Measurements from ENCODE around the gene IGFBP2.
"Not testable (repeated sequence)": the region's sequence is repeated elsewhere in the genome, so short reads cannot be mapped to it uniquely, and the experiment has no call there.

Gene IGFBP2, protein sequence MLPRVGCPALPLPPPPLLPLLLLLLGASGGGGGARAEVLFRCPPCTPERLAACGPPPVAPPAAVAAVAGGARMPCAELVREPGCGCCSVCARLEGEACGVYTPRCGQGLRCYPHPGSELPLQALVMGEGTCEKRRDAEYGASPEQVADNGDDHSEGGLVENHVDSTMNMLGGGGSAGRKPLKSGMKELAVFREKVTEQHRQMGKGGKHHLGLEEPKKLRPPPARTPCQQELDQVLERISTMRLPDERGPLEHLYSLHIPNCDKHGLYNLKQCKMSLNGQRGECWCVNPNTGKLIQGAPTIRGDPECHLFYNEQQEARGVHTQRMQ

GRCh38 chr2:216632952-216633615 is at the start of gene IGFBP2:
Gene IGFBP2, plus strand, starts transcription at chr2:216633420. Its CDS starts 104 bp downstream, at chr2:216633524.
- DNase-seq (ENCODE audit: low read depth) = peak; percentile 15

GRCh38 chr2:216583606-216584005 is 49.6 kb upstream of the IGFBP2 start:
- DNase-seq (ENCODE audit: low read depth) = no peak

DNA sequence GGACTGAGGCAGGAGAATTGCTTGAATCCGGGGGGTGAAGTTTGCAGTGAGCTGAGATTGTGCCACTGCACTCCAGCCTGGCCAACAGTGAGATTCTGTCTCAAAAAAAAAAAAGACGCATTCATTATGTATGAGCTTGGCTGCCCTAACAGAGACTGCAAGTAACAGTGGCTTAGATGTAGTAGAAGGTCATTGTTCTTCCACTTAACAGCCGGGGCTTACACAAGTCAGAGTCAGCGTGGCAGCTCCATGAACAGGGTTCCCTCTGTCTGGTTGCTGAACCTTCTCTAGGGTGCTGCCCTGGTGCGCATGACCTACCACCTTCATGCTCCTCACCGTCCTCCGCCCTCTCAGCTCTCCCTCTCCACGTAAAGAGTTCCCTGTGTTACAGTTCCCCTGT is 49.1 kb upstream of the IGFBP2 start:
- DNase-seq (ENCODE audit: low read depth) = no peak

DNA sequence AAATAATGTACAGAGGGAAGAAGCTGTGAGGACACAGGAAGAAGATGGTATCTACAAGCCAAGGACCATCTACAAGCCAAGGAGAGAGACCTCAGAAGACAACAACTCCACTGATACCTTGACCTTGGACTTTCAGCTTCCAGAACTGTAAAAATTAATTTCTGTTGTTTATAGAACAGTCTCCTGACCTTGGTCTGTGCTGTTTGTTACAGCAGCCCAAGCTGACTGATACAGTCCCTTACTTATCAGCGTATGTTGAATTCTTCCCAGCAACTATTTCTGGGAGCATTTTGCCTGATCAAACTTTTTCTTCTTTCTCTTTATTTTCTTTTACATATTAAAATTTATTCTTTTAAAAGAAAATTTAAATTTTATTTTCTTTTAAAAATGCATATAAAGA is 47.8 kb upstream of the IGFBP2 start:
- DNase-seq (ENCODE audit: low read depth) = no peak

GRCh38 chr2:216588861-216589710 is 44.1 kb upstream of the IGFBP2 start:
- no peak for DNase-seq (ENCODE audit: low read depth)

- DNase-seq (ENCODE audit: low read depth) = no peak
These were observed 43.4 kb upstream of the IGFBP2 start for GRCh38 chr2:216589791-216590190.

DNA sequence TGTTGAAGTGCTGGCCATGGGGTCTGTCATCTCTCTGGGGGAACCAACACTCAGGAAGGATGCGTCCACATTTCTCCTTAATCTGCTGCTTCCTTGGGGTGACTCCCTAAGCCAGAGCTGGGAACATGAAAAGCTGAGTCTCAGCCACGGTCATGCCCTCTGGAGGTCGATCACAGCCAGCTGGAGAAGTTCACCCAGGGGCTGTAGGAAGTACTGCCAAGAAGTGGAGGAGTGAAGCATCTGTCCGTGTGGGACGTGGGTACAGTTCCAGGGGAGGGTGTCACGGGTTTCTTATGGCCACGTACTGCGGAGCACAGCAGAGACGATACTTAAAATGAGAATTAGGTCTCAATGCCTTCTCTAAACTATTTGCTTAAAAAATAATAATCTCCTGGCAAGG is 42.4 kb upstream of the IGFBP2 start:
- no peak for DNase-seq (ENCODE audit: low read depth)

- no peak for DNase-seq (ENCODE audit: low read depth)
These were observed 41.7 kb upstream of the IGFBP2 start for GRCh38 chr2:216591480-216591879.

DNA sequence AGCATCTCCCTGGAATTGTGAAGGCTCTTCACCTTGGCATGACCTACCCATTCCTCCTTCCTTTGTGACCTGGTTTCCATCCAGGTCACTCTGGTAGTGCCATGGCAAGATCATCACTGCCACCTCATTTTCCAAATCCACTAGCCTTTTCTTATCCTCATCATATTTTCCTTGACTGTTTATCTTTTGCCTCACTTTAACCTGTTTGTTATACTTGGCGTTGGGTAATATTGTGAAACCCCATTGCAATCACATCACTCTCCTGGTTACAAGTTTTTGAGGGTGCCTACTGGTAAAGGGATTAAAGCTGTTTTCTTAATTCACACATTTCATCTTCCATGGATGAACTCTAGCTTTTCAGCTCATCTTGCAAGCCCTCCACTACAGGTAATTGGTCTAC is 39.1 kb upstream of the IGFBP2 start:
- DNase-seq (ENCODE audit: low read depth) = no peak

GRCh38 chr2:216596236-216596979 is 36.8 kb upstream of the IGFBP2 start:
- no peak for DNase-seq (ENCODE audit: low read depth)

DNA sequence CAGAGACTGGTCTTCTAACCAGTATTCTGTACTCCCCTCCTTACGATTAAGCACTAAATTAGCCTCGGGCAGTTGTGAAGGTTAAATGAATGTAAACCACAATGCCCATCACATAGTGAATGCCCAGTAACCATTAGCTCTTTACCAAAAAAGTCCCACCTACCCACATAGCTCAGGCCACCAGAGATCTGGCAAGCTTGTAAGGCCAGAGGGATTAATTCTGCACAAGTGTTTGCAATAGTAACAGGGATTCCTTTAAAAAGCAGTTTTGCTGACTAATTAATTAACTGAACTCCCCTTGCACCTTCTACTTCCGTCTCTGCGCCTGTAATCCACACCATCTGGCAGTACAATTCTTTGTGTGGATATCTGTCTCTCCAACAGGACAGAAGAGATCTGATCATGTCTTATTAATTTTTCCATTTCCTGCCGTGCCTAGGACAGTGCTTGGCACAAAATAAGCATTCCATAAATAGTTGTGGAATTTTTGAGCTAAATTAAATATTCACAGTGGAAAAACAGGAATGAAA is 36.2 kb upstream of the IGFBP2 start:
- DNase-seq (ENCODE audit: low read depth) = no peak

GRCh38 chr2:216597825-216598224 is 35.4 kb upstream of the IGFBP2 start:
- not testable (repeated sequence) for DNase-seq (ENCODE audit: low read depth)

GRCh38 chr2:216601632-216602409 is 31.4 kb upstream of the IGFBP2 start:
- no peak for DNase-seq (ENCODE audit: low read depth)

- no peak for DNase-seq (ENCODE audit: low read depth)
These were observed 30.0 kb upstream of the IGFBP2 start for GRCh38 chr2:216603010-216603883.

DNA sequence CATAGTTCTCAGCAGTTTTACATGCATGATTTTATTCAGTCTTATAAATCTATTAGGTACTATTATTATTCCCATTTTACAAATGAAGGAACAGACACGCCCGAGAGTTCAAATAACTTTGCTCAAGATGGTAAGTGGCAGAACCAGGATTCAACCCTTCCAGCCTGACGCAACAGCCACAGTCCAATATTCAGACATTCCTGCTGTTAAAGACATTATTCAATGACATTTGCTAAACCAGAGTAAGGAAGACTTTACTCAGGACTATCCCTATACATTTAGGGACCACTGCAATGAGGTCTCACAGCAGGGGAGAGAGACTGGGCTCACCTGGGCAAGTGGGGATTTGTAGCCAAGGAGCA is 29.4 kb upstream of the IGFBP2 start:
- DNase-seq (ENCODE audit: low read depth) = no peak

GRCh38 chr2:216604458-216604857 is 28.8 kb upstream of the IGFBP2 start:
- no peak for DNase-seq (ENCODE audit: low read depth)

DNA sequence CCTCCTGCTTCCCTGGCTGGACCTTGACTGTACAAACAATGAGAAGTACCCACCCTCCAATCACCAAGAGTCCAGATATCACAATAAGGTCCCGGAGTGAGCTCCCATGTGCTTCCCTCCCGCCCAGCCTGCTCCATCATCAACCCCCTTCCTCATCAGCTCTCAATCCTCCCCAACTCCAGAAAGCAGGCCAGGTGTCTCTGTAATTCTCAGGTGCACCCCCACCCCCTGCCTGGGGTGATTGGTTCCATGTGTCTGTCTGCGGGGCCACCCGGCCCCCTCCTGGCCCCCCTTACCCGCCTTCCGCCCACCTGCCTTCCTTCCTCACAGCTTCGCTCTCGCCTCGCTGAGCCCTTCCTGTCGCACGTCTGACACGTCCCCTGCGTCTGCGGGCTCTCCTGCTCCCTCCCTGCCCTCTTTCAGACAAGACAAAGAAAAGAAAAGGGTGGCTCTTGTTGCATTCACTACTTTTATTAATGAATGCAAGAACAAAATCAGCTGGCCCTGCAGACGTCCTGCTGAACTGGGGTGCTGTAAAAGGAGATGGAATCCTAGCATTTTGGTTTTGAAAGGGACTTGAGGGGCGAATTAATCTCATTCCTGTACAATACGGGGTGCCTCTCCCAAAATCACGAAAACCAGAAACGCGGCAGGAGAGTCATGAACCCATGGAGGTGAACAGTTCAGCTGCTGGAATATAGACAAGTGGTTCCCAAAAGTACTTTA is 26.5 kb upstream of the IGFBP2 start:
- DNase-seq (ENCODE audit: low read depth) = no peak

GRCh38 chr2:216607277-216607560 is 26.0 kb upstream of the IGFBP2 start:
- DNase-seq (ENCODE audit: low read depth) = no peak

GRCh38 chr2:216608525-216608924 is 24.7 kb upstream of the IGFBP2 start:
- DNase-seq (ENCODE audit: low read depth) = no peak
